ENCODE measurements around the gene MSI1. TPM values are rescaled to one million over a fixed set of nuclear protein-coding genes. Genes with fewer than 3 reads are reported as not detected.

The MSI1 gene
- polyA plus RNA-seq, 2 of the 4 experiments (the other 2 are of a cell fraction), result 0.72 to 1.9 TPM

DNA sequence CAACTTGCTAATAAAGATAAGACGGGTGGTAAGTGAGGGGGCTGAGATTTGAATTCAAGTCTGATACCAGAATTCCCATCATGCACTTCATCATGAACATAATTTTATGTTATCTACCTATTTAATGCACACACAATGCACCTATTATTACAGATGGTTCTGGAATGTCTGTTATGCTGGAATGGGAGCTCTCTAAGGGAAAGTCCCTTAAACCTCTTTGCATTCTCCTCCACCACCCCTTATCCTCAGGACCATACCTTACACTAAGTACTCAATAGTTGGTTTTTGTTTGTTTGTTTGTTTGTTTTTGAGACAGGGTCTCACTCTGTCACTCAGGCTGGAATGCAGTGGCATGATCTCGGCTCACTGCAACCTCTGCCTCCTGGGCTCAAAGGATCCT lies 7.0 kb upstream of the MSI1 start:
- POLR2A ChIA-PET, result no interaction called here
- no peak for TF ChIP-seq RFX5 (IDR thresholded peaks at IDR 0.05)
- no peak for TF ChIP-seq CEBPB (IDR thresholded peaks at IDR 0.05)
- TF ChIP-seq HDAC2 (IDR thresholded peaks at IDR 0.05), result no peak
- TF ChIP-seq SMC3 (IDR thresholded peaks at IDR 0.05), result no peak
- TF ChIP-seq, protein P1, sequence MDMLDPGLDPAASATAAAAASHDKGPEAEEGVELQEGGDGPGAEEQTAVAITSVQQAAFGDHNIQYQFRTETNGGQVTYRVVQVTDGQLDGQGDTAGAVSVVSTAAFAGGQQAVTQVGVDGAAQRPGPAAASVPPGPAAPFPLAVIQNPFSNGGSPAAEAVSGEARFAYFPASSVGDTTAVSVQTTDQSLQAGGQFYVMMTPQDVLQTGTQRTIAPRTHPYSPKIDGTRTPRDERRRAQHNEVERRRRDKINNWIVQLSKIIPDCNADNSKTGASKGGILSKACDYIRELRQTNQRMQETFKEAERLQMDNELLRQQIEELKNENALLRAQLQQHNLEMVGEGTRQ (IDR thresholded peaks at IDR 0.05), result no peak
- no peak for TF ChIP-seq CBX8 (IDR thresholded peaks at IDR 0.05)
- TF ChIP-seq CHD2 (IDR thresholded peaks at IDR 0.05; ENCODE audit: low read length, partially characterized antibody), result no peak
- H3K4me1 ChIP-seq, result peaks cover 4% of the 10 kb centered on the region; the same call in 1 of the 3 replicates
- FAIRE-seq, result no peak
- CTCF ChIA-PET, result interaction anchor here (0.6 to 3.1 kb wide), 6 partner anchors 9 to 58 kb away, joined by 3 to 13 read pairs (median 4); no protein-coding TSS in a partner anchor
- no peaks in the 10 kb centered on the region for H3K9me3 ChIP-seq
- H3K27ac ChIP-seq, result no peak overlapping the region
- H3K4me3 ChIP-seq, result no peak overlapping the region
- H3K4me2 ChIP-seq, result no peak overlapping the region
- WGBS (ENCODE audit: missing lambda C conversion rate), result 65% methylated on average over 2 of the region's 2 CpGs
- peak in 1 of 2 experiments; percentile 27; a peak in 1 of 6 replicates for ATAC-seq
- DNase-seq (ENCODE audit: low read depth in 1 of 2, low spot score in 1 of 2), result no peak

DNA sequence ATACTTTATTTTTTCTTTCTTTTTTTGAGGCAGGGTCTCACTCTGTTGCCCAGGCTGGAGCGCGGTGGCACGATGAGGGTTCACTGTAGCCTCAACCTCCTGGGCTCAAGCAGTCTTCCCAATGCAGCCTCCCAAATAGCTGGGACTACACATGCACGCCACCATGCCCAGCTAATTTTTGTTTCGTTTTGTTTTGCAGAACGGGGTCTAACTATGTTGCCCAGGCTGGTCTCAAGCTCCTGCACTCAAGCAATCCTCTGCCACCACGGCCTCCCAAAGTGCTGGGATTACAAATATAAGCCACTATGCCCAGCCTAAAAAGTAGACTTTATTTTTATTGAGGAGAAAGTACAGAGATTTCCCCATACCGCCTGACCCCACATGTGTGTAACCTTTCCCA lies 4.7 kb upstream of the MSI1 start:
- H3K4me3 ChIP-seq, result no peak overlapping the region
- FAIRE-seq, result no peak
- H3K9me3 ChIP-seq, result no peaks in the 10 kb centered on the region
- no peak for DNase-seq (ENCODE audit: low read depth in 1 of 2, low spot score in 1 of 2)
- peaks cover 12% of the 10 kb centered on the region; the same call in 2 of the 3 replicates for H3K4me1 ChIP-seq
- ChIA-PET CTCF (interaction anchor here (0.6 to 1.5 kb wide), 2 partner anchors 17 to 18 kb away, joined by 3 read pairs; no protein-coding TSS in a partner anchor), POLR2A (no interaction called here)
- ATAC-seq, result no peak
- H3K27ac ChIP-seq, result no peak overlapping the region
- TF ChIP-seq ESRRA (IDR thresholded peaks at IDR 0.05; ENCODE audit: borderline replicate concordance, low read length), result no peak
- no peak for TF ChIP-seq BHLHE40 (IDR thresholded peaks at IDR 0.05; ENCODE audit: low read depth, low read length)
- TF ChIP-seq SMC3 (IDR thresholded peaks at IDR 0.05), result no peak
- no peak overlapping the region for H3K4me2 ChIP-seq
- 67% methylated on average over 8 of the region's 8 CpGs for WGBS (ENCODE audit: missing lambda C conversion rate)

DNA sequence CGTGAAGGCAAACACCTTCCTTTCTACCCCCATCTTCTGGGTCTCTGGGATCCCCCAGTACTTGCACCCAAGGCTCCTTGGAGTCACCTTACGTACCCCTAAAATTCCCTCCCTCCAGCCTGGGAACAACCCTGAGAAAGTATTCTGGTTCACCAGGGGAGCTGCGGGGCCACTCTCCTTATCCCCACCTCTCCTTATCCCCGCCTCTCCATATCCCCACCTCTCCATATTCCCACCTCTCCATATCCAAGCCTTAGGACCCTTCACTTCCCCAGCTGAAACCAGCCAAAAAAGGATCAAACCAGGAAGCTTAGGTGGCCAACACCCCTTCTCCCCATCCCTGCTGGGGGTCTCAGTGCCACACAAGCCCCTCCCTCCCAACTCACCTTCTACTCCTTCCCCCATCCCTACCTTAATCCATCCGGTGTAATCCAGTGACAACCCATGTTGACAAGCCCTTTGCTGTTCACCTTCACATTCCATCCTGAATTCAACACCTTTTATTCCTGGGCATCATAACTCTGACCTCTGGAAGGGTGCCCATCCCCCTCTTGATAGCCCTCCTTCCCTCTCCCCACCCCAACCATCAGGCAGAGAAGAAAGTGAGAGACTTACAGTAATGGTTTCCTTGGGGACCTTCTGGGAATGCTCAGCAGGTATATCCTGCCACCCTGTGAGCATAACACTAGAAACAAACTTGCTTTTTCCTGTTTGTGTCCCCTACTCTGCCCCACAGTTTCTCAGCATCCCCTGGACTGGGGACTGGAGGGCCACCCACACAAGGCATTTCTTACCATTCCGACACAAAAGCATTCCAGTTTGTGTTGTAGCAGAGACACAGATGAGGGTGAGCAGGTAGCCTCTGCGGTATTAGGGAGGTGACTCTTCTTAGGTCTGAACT lies 1.6 kb upstream of the MSI1 start:
- no peak overlapping the region for H3K27ac ChIP-seq
- TF ChIP-seq NFE2L2 (conservative IDR thresholded peaks at IDR 0.05; ENCODE audit: low read length), result no peak
- TF ChIP-seq SREBF2 (IDR thresholded peaks at IDR 0.05), result no peak
- TF ChIP-seq JUN (IDR thresholded peaks at IDR 0.05), result no peak
- TF ChIP-seq, protein P2, sequence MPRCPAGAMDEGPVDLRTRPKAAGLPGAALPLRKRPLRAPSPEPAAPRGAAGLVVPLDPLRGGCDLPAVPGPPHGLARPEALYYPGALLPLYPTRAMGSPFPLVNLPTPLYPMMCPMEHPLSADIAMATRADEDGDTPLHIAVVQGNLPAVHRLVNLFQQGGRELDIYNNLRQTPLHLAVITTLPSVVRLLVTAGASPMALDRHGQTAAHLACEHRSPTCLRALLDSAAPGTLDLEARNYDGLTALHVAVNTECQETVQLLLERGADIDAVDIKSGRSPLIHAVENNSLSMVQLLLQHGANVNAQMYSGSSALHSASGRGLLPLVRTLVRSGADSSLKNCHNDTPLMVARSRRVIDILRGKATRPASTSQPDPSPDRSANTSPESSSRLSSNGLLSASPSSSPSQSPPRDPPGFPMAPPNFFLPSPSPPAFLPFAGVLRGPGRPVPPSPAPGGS (IDR thresholded peaks at IDR 0.05), result no peak
- no peak for TF ChIP-seq ZFP36 (IDR thresholded peaks at IDR 0.05; ENCODE audit: borderline replicate concordance, partially characterized antibody)
- TF ChIP-seq HEYL (CRISPR knock-in tag; IDR thresholded peaks at IDR 0.05), result no peak
- TF ChIP-seq, protein P3, sequence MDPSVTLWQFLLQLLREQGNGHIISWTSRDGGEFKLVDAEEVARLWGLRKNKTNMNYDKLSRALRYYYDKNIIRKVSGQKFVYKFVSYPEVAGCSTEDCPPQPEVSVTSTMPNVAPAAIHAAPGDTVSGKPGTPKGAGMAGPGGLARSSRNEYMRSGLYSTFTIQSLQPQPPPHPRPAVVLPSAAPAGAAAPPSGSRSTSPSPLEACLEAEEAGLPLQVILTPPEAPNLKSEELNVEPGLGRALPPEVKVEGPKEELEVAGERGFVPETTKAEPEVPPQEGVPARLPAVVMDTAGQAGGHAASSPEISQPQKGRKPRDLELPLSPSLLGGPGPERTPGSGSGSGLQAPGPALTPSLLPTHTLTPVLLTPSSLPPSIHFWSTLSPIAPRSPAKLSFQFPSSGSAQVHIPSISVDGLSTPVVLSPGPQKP (IDR thresholded peaks at IDR 0.05; ENCODE audit: low read depth, low read length), result no peak
- no peak for TF ChIP-seq BHLHE40 (IDR thresholded peaks at IDR 0.05; ENCODE audit: low read depth, low read length)
- TF ChIP-seq, protein P4, sequence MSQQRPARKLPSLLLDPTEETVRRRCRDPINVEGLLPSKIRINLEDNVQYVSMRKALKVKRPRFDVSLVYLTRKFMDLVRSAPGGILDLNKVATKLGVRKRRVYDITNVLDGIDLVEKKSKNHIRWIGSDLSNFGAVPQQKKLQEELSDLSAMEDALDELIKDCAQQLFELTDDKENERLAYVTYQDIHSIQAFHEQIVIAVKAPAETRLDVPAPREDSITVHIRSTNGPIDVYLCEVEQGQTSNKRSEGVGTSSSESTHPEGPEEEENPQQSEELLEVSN (IDR thresholded peaks at IDR 0.05; ENCODE audit: borderline replicate concordance, low read depth), result no peak
- TF ChIP-seq KDM5A (IDR thresholded peaks at IDR 0.05), result no peak
- TF ChIP-seq TP53 (CRISPR knock-in tag; IDR thresholded peaks at IDR 0.05), result no peak
- no peak for TF ChIP-seq GATA3 (IDR thresholded peaks at IDR 0.05; ENCODE audit: borderline replicate concordance)
- TF ChIP-seq, protein P5, sequence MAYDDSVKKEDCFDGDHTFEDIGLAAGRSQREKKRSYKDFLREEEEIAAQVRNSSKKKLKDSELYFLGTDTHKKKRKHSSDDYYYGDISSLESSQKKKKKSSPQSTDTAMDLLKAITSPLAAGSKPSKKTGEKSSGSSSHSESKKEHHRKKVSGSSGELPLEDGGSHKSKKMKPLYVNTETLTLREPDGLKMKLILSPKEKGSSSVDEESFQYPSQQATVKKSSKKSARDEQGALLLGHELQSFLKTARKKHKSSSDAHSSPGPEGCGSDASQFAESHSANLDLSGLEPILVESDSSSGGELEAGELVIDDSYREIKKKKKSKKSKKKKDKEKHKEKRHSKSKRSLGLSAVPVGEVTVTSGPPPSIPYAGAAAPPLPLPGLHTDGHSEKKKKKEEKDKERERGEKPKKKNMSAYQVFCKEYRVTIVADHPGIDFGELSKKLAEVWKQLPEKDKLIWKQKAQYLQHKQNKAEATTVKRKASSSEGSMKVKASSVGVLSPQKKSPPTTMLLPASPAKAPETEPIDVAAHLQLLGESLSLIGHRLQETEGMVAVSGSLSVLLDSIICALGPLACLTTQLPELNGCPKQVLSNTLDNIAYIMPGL (CRISPR knock-in tag; IDR thresholded peaks at IDR 0.05; ENCODE audit: borderline replicate concordance), result no peak
- no peak for TF ChIP-seq TFCP2L1 (CRISPR knock-in tag; IDR thresholded peaks at IDR 0.05)
- TF ChIP-seq PHF8 (IDR thresholded peaks at IDR 0.05; ENCODE audit: borderline replicate concordance, low read depth), result no peak
- TF ChIP-seq KDM1A (IDR thresholded peaks at IDR 0.05; ENCODE audit: low read depth), result no peak
- TF ChIP-seq MYC (IDR thresholded peaks at IDR 0.05; ENCODE audit: borderline replicate concordance, low read length), result no peak
- TF ChIP-seq RNF2 (IDR thresholded peaks at IDR 0.05; ENCODE audit: borderline replicate concordance, low read depth), result no peak
- H3K9me3 ChIP-seq, result no peaks in the 10 kb centered on the region
- ChIA-PET CTCF (interaction anchor here (0.6 to 3.1 kb wide), 4 partner anchors 11 to 60 kb away, joined by 3 to 14 read pairs (median 3); no protein-coding TSS in a partner anchor), POLR2A (interaction anchor here (0.7 kb wide), 1 partner anchor 27 kb away, joined by 3 read pairs; no protein-coding TSS in a partner anchor)
- WGBS (ENCODE audit: missing lambda C conversion rate), result 48% methylated on average over 7 of the region's 7 CpGs
- no peak overlapping the region for H3K4me2 ChIP-seq
- H3K4me3 ChIP-seq, result no peak overlapping the region
- H3K4me1 ChIP-seq, result peaks cover 14% of the 10 kb centered on the region; the same call in 2 of the 3 replicates
- FAIRE-seq (no peak), ATAC-seq (no peak), DNase-seq (ENCODE audit: low read depth in 1 of 2, low spot score in 1 of 2) (no peak)

Data from A549 (cell line).